ENCODE data around the gene CRIP3.

The CRIP3 gene

GRCh38 chr6:43283905-43284304 is 24.7 kb downstream of the CRIP3 start:
- DNase-seq (ENCODE audit: low read depth) = peak; percentile 10
- TF ChIP-seq CTCF (IDR thresholded peaks at IDR 0.05; ENCODE audit: insufficient read depth, low read depth, low read length, missing control alignments) = no peak
- no peak overlapping the region for H3K4me3 ChIP-seq (ENCODE audit: low read length)

- no peak for DNase-seq (ENCODE audit: low read depth)
- TF ChIP-seq CTCF (IDR thresholded peaks at IDR 0.05; ENCODE audit: insufficient read depth, low read depth, low read length, missing control alignments) = no peak
- no peak overlapping the region for H3K4me3 ChIP-seq (ENCODE audit: low read length)
Measured at GRCh38 chr6:43283514-43283901, 25.1 kb downstream of the CRIP3 start.

- no peak for TF ChIP-seq CTCF (IDR thresholded peaks at IDR 0.05; ENCODE audit: insufficient read depth, low read depth, low read length, missing control alignments)
- H3K4me3 ChIP-seq (ENCODE audit: low read length) = no peak overlapping the region
- DNase-seq (ENCODE audit: low read depth) = no peak
Measured at GRCh38 chr6:43282636-43283513, 25.8 kb downstream of the CRIP3 start.

GRCh38 chr6:43282060-43282459 is 26.6 kb downstream of the CRIP3 start:
- H3K4me3 ChIP-seq (ENCODE audit: low read length) = no peak overlapping the region
- no peak for DNase-seq (ENCODE audit: low read depth)
- TF ChIP-seq CTCF (IDR thresholded peaks at IDR 0.05; ENCODE audit: insufficient read depth, low read depth, low read length, missing control alignments) = no peak

DNA sequence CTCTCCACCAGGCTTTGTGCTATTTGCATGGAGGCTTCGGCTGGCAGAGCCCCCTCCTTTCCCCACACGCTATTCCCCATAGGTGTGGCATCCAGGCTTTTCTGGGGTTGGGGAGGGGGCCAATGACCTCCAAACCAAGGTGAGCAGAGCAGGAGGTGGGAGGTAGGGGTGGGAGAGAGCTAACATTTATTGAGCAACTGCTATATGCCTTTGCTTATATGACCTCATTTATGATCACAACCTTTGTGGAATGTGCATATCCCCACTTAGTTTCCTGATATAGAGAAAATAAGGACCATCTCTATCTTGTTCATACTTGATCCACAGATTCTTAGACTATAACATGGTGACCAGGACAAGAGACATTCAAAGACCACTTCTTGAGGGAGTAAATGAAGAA is 28.4 kb downstream of the CRIP3 start:
- TF ChIP-seq CTCF (IDR thresholded peaks at IDR 0.05; ENCODE audit: insufficient read depth, low read depth, low read length, missing control alignments) = no peak
- no peak overlapping the region for H3K4me3 ChIP-seq (ENCODE audit: low read length)
- no peak for DNase-seq (ENCODE audit: low read depth)

DNA sequence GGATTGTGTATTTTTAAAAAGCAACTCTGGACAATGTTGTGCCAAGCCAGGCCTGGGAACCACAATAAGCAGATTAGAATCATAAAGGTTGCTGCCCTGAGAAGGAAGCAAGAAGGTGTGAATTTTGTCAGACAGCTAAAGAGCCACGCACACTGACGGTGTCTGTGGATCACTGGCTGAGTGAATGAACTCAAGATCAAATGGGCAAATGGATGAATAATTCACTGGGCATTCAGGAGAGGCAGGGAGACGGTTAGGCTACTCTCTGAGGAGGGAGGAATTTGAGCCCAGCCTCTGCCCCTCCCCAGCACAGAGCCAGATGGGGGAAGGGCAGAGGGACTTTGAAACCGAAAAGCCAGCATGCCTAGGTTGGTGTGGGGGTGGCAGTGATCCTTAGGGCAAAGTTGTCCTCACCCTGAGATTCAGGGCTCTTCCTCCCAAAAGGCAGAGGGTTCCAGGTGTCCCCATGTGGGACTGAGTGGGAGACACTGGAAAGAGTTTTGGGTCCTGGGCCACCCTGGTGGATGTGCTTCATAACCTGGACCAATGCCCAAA is 30.0 kb downstream of the CRIP3 start:
- no peak overlapping the region for H3K4me3 ChIP-seq (ENCODE audit: low read length)
- no peak for TF ChIP-seq CTCF (IDR thresholded peaks at IDR 0.05; ENCODE audit: insufficient read depth, low read depth, low read length, missing control alignments)
- DNase-seq (ENCODE audit: low read depth) = peak; percentile 37

Data from epithelial cell of esophagus (primary cell).